ENCODE measurements around the gene ABL2. TPM values are rescaled to one million over a fixed set of nuclear protein-coding genes. Genes with fewer than 3 reads are reported as not detected.
A peak's percentile ranks its signal among the peaks of the same experiment; 100 is the strongest.

ABL2 gene
- total RNA-seq, 1 experiment from 2014 or later = 38.3 TPM

GRCh38 chr1:179194068-179194537, 35.4 kb downstream of the ABL2 start:
- Histone ChIP-seq H3K27me3 (ENCODE audit: control insufficient read depth, insufficient read depth, low read length) (no peaks in the 10 kb centered on the region), H3K4me3 (ENCODE audit: low read depth in 2 of 2, low read length in 2 of 2) (no peak overlapping the region), H3K4me1 (ENCODE audit: control insufficient read depth, insufficient read depth, low read length) (no peaks in the 10 kb centered on the region), H3K36me3 (ENCODE audit: control insufficient read depth, insufficient read depth, low read length) (no peaks in the 10 kb centered on the region), H3K9me3 (ENCODE audit: control insufficient read depth, insufficient read depth, low read depth, low read length) (no peaks in the 10 kb centered on the region), H3K27ac (ENCODE audit: low read length) (no peak overlapping the region)
- POLR2A ChIA-PET = no interaction called here
- DNase-seq (ENCODE audit: low read depth, low spot score) = no peak
- no peak for ATAC-seq
- intact Hi-C loops (cut with micrococcal nuclease; ENCODE audit: unreplicated experiment) = loop anchor here (10.0 kb wide), 1 partner anchor 109 kb away; the partner anchor contains the start of gene TOR3A
- in situ Hi-C loops (cut with HindIII; ENCODE audit: low pct_unique_long_range_greater_than_20kb, low sequenced_read_pairs) = no loop called here
- TF ChIP-seq TCF7L2 (IDR thresholded peaks at IDR 0.05; ENCODE audit: low read depth, low read length) (no peak), CTCF (IDR thresholded peaks at IDR 0.05) (peak; percentile 48; the same call in 1 of the 2 replicates)
- CTCF ChIA-PET = interaction anchor here (1.3 kb wide), 1 partner anchor 73 kb away, joined by 4 read pairs; no protein-coding TSS in a partner anchor
- no TSS peak for BruUV-seq (replicated peaks)

- Histone ChIP-seq H3K9me3 (ENCODE audit: control insufficient read depth, insufficient read depth, low read depth, low read length) (no peaks in the 10 kb centered on the region), H3K4me3 (ENCODE audit: low read depth in 2 of 2, low read length in 2 of 2) (no peak overlapping the region), H3K4me1 (ENCODE audit: control insufficient read depth, insufficient read depth, low read length) (no peaks in the 10 kb centered on the region), H3K36me3 (ENCODE audit: control insufficient read depth, insufficient read depth, low read length) (no peaks in the 10 kb centered on the region), H3K27me3 (ENCODE audit: control insufficient read depth, insufficient read depth, low read length) (no peaks in the 10 kb centered on the region), H3K27ac (ENCODE audit: low read length) (no peak overlapping the region)
- intact Hi-C loops (cut with micrococcal nuclease; ENCODE audit: unreplicated experiment) = loop anchor here (10.0 kb wide), 1 partner anchor 106 kb away; the partner anchor contains the start of gene TOR3A
- in situ Hi-C loops (cut with HindIII; ENCODE audit: low pct_unique_long_range_greater_than_20kb, low sequenced_read_pairs) = no loop called here
- ChIA-PET CTCF (no interaction called here), POLR2A (no interaction called here)
- DNase-seq (ENCODE audit: low read depth, low spot score) (no peak), ATAC-seq (no peak)
- TF ChIP-seq REST (IDR thresholded peaks at IDR 0.05; ENCODE audit: insufficient read depth in 1 of 2, low read depth in 2 of 2, low read length in 1 of 2) (no peak), POLR2AphosphoS5 (IDR thresholded peaks at IDR 0.05; ENCODE audit: low read depth, low read length) (no peak), TCF7L2 (IDR thresholded peaks at IDR 0.05; ENCODE audit: low read depth, low read length) (no peak), CTCF (IDR thresholded peaks at IDR 0.05) (no peak), SIN3A (IDR thresholded peaks at IDR 0.05; ENCODE audit: borderline replicate concordance, insufficient read depth, low read depth, low read length) (no peak)
- no TSS peak for BruUV-seq (replicated peaks)
Observed at GRCh38 chr1:179190861-179191260, 38.6 kb downstream of the ABL2 start.

All from Panc1 (cell line).